ENCODE data around the gene SEMG2.

Gene SEMG2

GRCh38 chr20:45246109-45246508 is 24.9 kb downstream of the SEMG2 start:
- no peak for DNase-seq (ENCODE audit: low spot score)
- no peak for TF ChIP-seq CTCF (IDR thresholded peaks at IDR 0.05; ENCODE audit: borderline replicate concordance, control extremely low read depth, extremely low read depth, insufficient read depth, missing control alignments)
- in situ Hi-C loops (cut with MboI; ENCODE audit: low sequenced_read_pairs, unreplicated experiment): no loop called here

- TF ChIP-seq CTCF (IDR thresholded peaks at IDR 0.05; ENCODE audit: borderline replicate concordance, control extremely low read depth, extremely low read depth, insufficient read depth, missing control alignments): no peak
- DNase-seq (ENCODE audit: low spot score): no peak
- in situ Hi-C loops (cut with MboI; ENCODE audit: low sequenced_read_pairs, unreplicated experiment): no loop called here
Observed at GRCh38 chr20:45247865-45248264, 26.7 kb downstream of the SEMG2 start.

GRCh38 chr20:45248609-45249008 is 27.4 kb downstream of the SEMG2 start:
- in situ Hi-C loops (cut with MboI; ENCODE audit: low sequenced_read_pairs, unreplicated experiment): no loop called here
- no peak for DNase-seq (ENCODE audit: low spot score)
- TF ChIP-seq CTCF (IDR thresholded peaks at IDR 0.05; ENCODE audit: borderline replicate concordance, control extremely low read depth, extremely low read depth, insufficient read depth, missing control alignments): no peak

GRCh38 chr20:45251884-45252560 is 30.8 kb downstream of the SEMG2 start:
- TF ChIP-seq CTCF (IDR thresholded peaks at IDR 0.05; ENCODE audit: borderline replicate concordance, control extremely low read depth, extremely low read depth, insufficient read depth, missing control alignments): no peak
- DNase-seq (ENCODE audit: low spot score): no peak
- in situ Hi-C loops (cut with MboI; ENCODE audit: low sequenced_read_pairs, unreplicated experiment): no loop called here

GRCh38 chr20:45253261-45253660 is 32.1 kb downstream of the SEMG2 start:
- in situ Hi-C loops (cut with MboI; ENCODE audit: low sequenced_read_pairs, unreplicated experiment): no loop called here
- TF ChIP-seq CTCF (IDR thresholded peaks at IDR 0.05; ENCODE audit: borderline replicate concordance, control extremely low read depth, extremely low read depth, insufficient read depth, missing control alignments): no peak
- DNase-seq (ENCODE audit: low spot score): no peak

GRCh38 chr20:45254383-45255262 is 33.5 kb downstream of the SEMG2 start, which contains the start of gene SLPI:
SLPI (minus strand) TSS chr20:45254564; CDS start chr20:45254543, 21 bp downstream.
- in situ Hi-C loops (cut with MboI; ENCODE audit: low sequenced_read_pairs, unreplicated experiment): no loop called here
- DNase-seq (ENCODE audit: low spot score): peak; percentile 30
- no peak for TF ChIP-seq CTCF (IDR thresholded peaks at IDR 0.05; ENCODE audit: borderline replicate concordance, control extremely low read depth, extremely low read depth, insufficient read depth, missing control alignments)
